NCI-H446 treated with DMSO at 0.1 percent for 48 hours (cell line): ENCODE results near the gene TBC1D8.

ENCODE experiments used
- DNase-seq: peaks from one replicate; lab custom pipeline; 2025; lab: John Stamatoyannopoulos, UW

The TBC1D8 gene

GRCh38 chr2:101026923-101027469 lies 124.2 kb downstream of the TBC1D8 start:
- no peak for DNase-seq

GRCh38 chr2:101026253-101026701 lies 124.9 kb downstream of the TBC1D8 start:
- DNase-seq: no peak

- DNase-seq: no peak
Measured at GRCh38 chr2:101025561-101025960, 125.6 kb downstream of the TBC1D8 start.

GRCh38 chr2:101023327-101024107 lies 127.7 kb downstream of the TBC1D8 start:
- no peak for DNase-seq

- no peak for DNase-seq
Measured at GRCh38 chr2:101022221-101022620, 129.0 kb downstream of the TBC1D8 start.

GRCh38 chr2:101018934-101019333 lies 132.2 kb downstream of the TBC1D8 start:
- no peak for DNase-seq

GRCh38 chr2:101017371-101017770 lies 133.8 kb downstream of the TBC1D8 start:
- no peak for DNase-seq

- DNase-seq: no peak
Measured at GRCh38 chr2:101014264-101014857, 136.8 kb downstream of the TBC1D8 start.

GRCh38 chr2:101012706-101013181 lies 138.4 kb downstream of the TBC1D8 start:
- no peak for DNase-seq

- no peak for DNase-seq
Measured at GRCh38 chr2:101012054-101012705, 139.0 kb downstream of the TBC1D8 start.

GRCh38 chr2:101011152-101011551 lies 140.0 kb downstream of the TBC1D8 start:
- no peak for DNase-seq

- no peak for DNase-seq
Measured at GRCh38 chr2:101007415-101008345, 143.5 kb downstream of the TBC1D8 start.

- DNase-seq: no peak
Measured at GRCh38 chr2:101006065-101006715, 145.0 kb downstream of the TBC1D8 start.

GRCh38 chr2:101004620-101005325 lies 146.4 kb downstream of the TBC1D8 start:
- DNase-seq: no peak

GRCh38 chr2:101003278-101003775 lies 147.9 kb downstream of the TBC1D8 start:
- DNase-seq: no peak

GRCh38 chr2:101002562-101003277 lies 148.5 kb downstream of the TBC1D8 start:
- no peak for DNase-seq

GRCh38 chr2:101001691-101002561 lies 149.3 kb downstream of the TBC1D8 start, which contains the start of gene RPL31:
RPL31 (plus strand) TSS chr2:101002289; CDS start chr2:101002702, 413 bp downstream.
- peak; percentile 92 for DNase-seq

- DNase-seq: no peak
Measured at GRCh38 chr2:100999995-101000394, 151.2 kb downstream of the TBC1D8 start.
